Duodenal mucosa (tissue), 2 donors: Measurements from ENCODE around the gene PER2.
A peak's percentile ranks its signal among the peaks of the same experiment; 100 is the strongest.
"Not testable (repeated sequence)": the region's sequence is repeated elsewhere in the genome, so short reads cannot be mapped to it uniquely, and the experiment has no call there.

ENCODE experiments used
- H3K27ac ChIP-seq: one replicate; pipeline ENCODE4 v1.7.0; 2013; ENCODE audit warnings: low read depth, low read length
- H3K27me3 ChIP-seq, 2 donors: one replicate each; pipeline ENCODE4 v1.7.0; 2013; ENCODE audit warnings: low read length in 2 of 2, control low read depth in 1 of 2; ENCODE audit not compliant: insufficient read depth in 2 of 2, control insufficient read depth in 1 of 2
- H3K36me3 ChIP-seq, 2 donors: one replicate each; pipeline ENCODE4 v1.7.0; 2013; ENCODE audit warnings: low read length in 2 of 2, control low read depth in 1 of 2; ENCODE audit not compliant: insufficient read depth in 2 of 2, control insufficient read depth in 1 of 2
- H3K4me1 ChIP-seq, 2 donors: one replicate each; pipeline ENCODE4 v1.7.0; 2013; ENCODE audit warnings: low read length in 2 of 2, control low read depth in 1 of 2; ENCODE audit not compliant: insufficient read depth in 2 of 2, control insufficient read depth in 1 of 2
- H3K4me3 ChIP-seq, 2 donors: one replicate each; pipeline ENCODE4 v1.7.0; 2013; ENCODE audit warnings: low read length in 2 of 2, low read depth in 1 of 2
- H3K9ac ChIP-seq, 2 donors: one replicate each; pipeline ENCODE4 v1.7.0; 2013; ENCODE audit warnings: low read length in 2 of 2, low read depth in 1 of 2
- H3K9me3 ChIP-seq, 2 donors: one replicate each; pipeline ENCODE4 v1.7.0; 2013; ENCODE audit warnings: low read length in 2 of 2, control low read depth in 1 of 2; ENCODE audit not compliant: control insufficient read depth in 1 of 2

PER2 gene

DNA sequence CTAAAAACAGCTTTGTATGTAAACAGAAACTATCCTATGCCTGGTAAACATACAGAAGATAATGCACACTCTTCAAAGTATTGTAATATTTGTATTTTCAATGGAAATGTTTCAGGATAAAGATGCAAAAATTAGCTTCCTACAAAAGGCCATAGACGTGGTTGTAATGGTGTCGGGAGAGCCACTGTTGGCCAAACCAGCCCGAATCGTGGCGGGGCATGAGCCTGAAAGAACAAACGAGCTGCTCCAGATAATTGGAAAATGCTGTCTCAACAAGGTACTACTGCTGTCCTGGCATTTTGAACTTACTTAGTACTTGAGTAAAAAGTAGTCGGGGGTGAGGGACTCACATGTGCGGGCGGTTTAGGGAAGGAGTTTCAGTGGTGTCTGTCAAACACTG lies 37.3 kb upstream of the PER2 start:
- peaks cover 3 to 27% of the 10 kb centered on the region in 2 donors for H3K36me3 ChIP-seq

DNA sequence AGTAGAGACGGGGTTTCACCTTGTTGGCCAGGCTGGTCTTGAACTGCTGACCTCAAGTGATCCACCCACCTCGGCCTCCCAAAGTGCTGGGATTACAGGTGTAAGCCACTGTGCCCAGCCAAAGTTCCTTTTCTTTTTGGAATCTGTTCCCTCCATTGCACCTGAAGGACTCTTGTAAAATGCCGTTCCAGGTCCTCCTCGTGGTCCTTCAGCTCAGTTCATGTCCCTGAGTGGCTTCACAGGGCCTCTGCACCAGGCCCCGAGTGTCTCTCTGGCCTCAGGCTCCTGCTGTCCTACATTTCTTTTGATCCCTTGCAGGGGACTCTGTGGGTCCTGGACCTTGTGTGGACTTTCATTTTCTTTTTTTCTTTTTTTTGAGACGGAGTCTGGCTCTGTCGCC lies 35.8 kb upstream of the PER2 start:
- Histone ChIP-seq H3K4me1 (peaks cover 12 to 21% of the 10 kb centered on the region in 2 donors), H3K36me3 (peaks cover 3 to 14% of the 10 kb centered on the region in 2 donors)
- not testable (repeated sequence) for H3K27ac ChIP-seq, H3K9ac ChIP-seq, H3K27me3 ChIP-seq, H3K4me3 ChIP-seq, H3K9me3 ChIP-seq

More for the DNA sequence above, 37.3 kb upstream of the PER2 start:
- Histone ChIP-seq H3K9me3 (no peaks in the 10 kb centered on the region), H3K27me3 (no peaks in the 10 kb centered on the region), H3K9ac (no peak overlapping the region), H3K4me1 (peaks cover 9 to 14% of the 10 kb centered on the region in 2 donors), H3K4me3 (no peak overlapping the region), H3K27ac (no peak overlapping the region)

DNA sequence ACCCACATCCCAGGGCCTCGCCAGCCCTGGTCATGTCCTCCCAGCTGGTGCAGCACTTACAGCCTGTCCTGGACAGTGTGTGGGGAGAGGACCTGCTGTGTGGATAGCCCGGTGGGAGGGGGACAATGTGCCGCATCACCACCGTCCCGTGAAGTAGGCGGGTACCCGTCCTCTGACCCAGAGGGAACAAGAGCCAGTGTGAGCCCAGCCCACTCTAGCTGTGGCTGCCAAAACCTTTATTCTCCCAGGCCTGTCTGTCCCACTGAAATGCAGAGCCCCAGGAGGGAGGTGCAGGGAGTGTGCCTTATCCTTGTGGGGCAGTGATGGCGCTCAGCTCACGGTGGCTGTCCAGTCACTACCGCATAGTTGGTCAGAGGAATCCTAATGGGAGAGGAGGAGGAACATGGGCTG lies 33.6 kb upstream of the PER2 start:
- H3K9me3 ChIP-seq: no peaks in the 10 kb centered on the region
- no peak overlapping the region for H3K9ac ChIP-seq
- H3K4me3 ChIP-seq: no peak overlapping the region
- peaks cover 0 to 3% of the 10 kb centered on the region in 2 donors for H3K36me3 ChIP-seq
- peaks cover 12 to 21% of the 10 kb centered on the region in 2 donors for H3K4me1 ChIP-seq
- no peak overlapping the region for H3K27ac ChIP-seq
- no peaks in the 10 kb centered on the region for H3K27me3 ChIP-seq

DNA sequence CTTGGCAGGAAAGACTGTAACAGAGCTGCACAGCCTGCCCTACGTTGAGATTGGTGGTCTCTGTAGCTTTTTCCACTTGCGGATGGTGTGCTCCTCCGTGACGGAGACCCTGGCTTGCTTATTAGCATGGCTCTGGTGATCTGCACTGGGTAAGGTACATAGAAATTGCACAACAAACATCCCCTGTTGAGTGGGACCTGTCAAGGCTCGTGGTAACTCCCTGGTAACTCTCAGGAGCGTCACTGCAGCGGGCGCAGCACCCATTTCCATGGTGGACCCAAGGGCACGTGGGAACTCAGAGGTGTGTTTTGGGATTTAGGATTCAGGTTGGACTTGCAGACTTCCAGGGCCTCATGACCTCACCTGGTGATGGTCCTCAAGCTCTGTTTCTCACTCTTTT lies 33.1 kb upstream of the PER2 start:
- no peak overlapping the region for H3K27ac ChIP-seq
- peaks cover 12 to 21% of the 10 kb centered on the region in 2 donors for H3K4me1 ChIP-seq
- H3K36me3 ChIP-seq: peaks cover 0 to 3% of the 10 kb centered on the region in 2 donors
- no peaks in the 10 kb centered on the region for H3K9me3 ChIP-seq
- no peaks in the 10 kb centered on the region for H3K27me3 ChIP-seq
- H3K9ac ChIP-seq: peak overlapping the region; percentile 59 to 60
- H3K4me3 ChIP-seq: peak overlapping the region; percentile 68 to 78

DNA sequence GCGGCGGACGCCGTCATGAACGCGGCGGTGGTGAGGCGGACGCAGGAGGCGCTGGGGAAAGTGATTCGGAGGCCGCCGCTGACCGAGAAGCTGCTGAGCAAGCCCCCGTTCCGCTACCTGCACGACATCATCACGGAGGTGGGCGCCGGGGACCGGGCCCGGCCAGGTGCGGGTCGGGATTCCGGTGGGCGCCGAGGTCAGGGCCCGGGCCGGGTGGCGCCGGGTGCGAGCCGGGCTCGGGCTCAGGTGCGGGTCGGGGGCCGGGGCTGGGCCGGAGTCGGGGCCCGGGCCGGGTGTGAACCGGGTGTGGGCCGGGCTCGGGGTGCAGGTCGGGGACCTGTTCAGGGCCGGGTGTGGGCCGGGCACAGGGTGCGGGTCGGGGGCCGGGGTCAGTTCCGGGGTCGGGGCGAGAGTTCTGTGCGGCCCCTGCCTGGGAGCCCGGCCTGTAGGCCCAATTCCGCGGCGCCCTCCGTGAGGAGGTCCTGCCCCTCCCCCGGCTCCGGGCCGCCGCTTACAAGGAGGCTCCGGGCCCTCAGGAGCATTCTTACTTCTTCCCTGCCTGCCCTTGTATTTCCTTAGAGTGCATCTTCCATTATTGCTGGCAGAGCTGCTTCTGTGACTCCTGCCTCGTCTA lies 32.4 kb upstream of the PER2 start:
- H3K9ac ChIP-seq: peak overlapping the region; percentile 59 to 60
- H3K27me3 ChIP-seq: no peaks in the 10 kb centered on the region
- peaks cover 12 to 21% of the 10 kb centered on the region in 2 donors for H3K4me1 ChIP-seq
- peaks cover 0 to 3% of the 10 kb centered on the region in 2 donors for H3K36me3 ChIP-seq
- peak overlapping the region; percentile 68 to 78 for H3K4me3 ChIP-seq
- no peak overlapping the region for H3K27ac ChIP-seq
- H3K9me3 ChIP-seq: no peaks in the 10 kb centered on the region

DNA sequence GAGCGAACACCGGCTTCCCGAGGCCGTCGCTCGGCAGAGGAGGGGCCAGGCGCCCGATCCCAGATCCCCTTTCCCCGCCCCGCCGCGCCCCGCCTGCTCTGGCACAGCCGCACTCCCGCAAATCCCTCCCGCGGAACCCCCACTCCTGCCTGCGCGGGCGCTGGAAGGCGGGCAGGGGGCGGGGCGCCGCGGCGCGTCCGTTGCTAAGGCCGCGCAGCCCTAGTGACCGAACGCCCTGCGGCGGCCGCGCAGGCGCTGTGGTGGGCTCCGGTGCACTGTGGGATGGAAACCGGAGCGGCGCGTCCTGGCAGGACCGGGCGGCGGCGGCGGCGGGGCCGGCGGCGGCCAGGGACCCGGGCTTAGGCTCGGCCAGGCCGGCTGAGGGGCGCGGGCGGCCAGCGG lies 31.8 kb upstream of the PER2 start, which contains the start of gene TRAF3IP1:
Gene TRAF3IP1, plus strand, starts transcription at position 273 of the 402 bp plus-strand sequence. CDS start 145 bp downstream, outside the sequence.
- H3K4me1 ChIP-seq: peaks cover 12 to 21% of the 10 kb centered on the region in 2 donors
- H3K9me3 ChIP-seq: no peaks in the 10 kb centered on the region
- no peak within 1 kb of the TSS for H3K27ac ChIP-seq
- peak within 1 kb of the TSS; percentile 68 to 78 for H3K4me3 ChIP-seq
- H3K36me3 ChIP-seq: peaks cover 0 to 3% of the 10 kb centered on the region in 2 donors
- H3K9ac ChIP-seq: peak within 1 kb of the TSS; percentile 80 to 87
- no peaks in the 10 kb centered on the region for H3K27me3 ChIP-seq

DNA sequence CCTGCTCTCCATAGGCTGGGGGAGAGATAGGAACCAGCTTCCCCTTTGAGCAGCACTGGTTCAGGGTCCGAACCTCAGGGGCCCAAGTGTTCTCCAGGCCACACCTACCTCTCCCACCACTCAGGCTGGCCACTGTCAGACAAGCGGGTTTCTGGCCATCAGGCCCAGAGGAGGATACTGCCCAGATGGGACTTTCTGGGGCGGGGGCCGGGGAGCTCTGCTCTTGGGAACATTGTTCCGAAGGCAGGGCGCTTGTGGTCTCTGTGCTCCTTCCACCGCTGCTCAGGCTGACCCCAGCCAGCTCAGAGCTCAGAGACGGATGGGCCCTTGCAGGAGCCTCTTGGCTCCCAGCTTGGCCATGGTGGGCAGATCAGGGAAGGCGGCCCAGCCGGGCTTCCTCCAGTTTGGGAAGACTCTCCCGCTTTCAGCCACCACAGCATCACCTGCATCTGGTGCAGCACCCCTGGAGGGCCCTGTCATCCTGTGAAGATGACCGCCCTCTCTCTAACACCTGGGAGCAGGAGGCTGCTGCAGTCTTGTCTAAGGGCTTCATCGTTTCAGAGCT lies 26.7 kb upstream of the PER2 start:
- Histone ChIP-seq H3K4me1 (peaks cover 4 to 7% of the 10 kb centered on the region in 2 donors), H3K9me3 (no peaks in the 10 kb centered on the region), H3K27me3 (no peaks in the 10 kb centered on the region), H3K4me3 (no peak overlapping the region), H3K9ac (no peak overlapping the region), H3K27ac (no peak overlapping the region), H3K36me3 (no peaks in the 10 kb centered on the region)

DNA sequence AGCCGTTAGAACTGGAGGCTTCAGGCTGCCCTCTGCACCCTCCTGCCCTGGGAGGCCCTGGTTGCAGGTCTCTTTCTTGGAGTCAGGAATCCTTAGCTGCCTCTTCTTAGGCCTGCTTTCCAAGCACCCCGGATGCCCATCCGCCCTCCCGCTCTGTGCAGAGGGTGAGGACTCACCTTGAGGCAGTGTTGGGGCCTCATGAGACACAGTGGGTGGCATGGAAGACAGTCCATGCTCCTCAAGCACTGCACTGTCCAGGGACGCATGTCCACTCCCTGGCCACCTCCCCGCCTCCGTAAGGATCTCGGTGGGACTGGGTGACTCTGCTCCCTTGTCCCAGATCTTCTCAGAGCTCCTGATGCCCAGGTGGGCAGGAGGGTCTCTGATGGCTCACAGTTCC lies 26.2 kb upstream of the PER2 start:
- H3K9me3 ChIP-seq: no peaks in the 10 kb centered on the region
- H3K4me3 ChIP-seq: no peak overlapping the region
- peaks cover under 1 to 3% of the 10 kb centered on the region in 2 donors for H3K4me1 ChIP-seq
- no peaks in the 10 kb centered on the region for H3K36me3 ChIP-seq
- no peak overlapping the region for H3K27ac ChIP-seq
- no peak overlapping the region for H3K9ac ChIP-seq
- H3K27me3 ChIP-seq: no peaks in the 10 kb centered on the region

DNA sequence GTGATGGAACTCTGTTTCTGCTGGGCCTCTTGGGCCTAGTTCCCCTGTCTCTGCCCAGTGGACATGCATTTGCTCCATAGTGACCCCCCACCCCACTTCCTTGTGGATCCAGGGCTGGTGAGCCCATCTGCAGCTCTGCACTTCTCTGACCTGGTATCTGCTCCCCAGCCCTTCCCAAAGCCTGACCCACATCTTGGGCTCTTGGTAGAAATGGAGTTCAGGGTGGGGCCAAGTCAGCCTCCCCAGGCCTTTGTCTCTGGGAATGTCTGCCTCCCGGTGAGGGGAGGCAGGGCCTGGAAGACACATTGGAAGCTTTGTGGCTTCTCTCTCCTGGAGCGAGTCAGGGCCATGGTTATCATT lies 25.6 kb upstream of the PER2 start:
- Histone ChIP-seq H3K27ac (no peak overlapping the region), H3K36me3 (no peaks in the 10 kb centered on the region), H3K9ac (no peak overlapping the region), H3K4me3 (no peak overlapping the region), H3K4me1 (no peaks in the 10 kb centered on the region), H3K27me3 (no peaks in the 10 kb centered on the region), H3K9me3 (no peaks in the 10 kb centered on the region)

DNA sequence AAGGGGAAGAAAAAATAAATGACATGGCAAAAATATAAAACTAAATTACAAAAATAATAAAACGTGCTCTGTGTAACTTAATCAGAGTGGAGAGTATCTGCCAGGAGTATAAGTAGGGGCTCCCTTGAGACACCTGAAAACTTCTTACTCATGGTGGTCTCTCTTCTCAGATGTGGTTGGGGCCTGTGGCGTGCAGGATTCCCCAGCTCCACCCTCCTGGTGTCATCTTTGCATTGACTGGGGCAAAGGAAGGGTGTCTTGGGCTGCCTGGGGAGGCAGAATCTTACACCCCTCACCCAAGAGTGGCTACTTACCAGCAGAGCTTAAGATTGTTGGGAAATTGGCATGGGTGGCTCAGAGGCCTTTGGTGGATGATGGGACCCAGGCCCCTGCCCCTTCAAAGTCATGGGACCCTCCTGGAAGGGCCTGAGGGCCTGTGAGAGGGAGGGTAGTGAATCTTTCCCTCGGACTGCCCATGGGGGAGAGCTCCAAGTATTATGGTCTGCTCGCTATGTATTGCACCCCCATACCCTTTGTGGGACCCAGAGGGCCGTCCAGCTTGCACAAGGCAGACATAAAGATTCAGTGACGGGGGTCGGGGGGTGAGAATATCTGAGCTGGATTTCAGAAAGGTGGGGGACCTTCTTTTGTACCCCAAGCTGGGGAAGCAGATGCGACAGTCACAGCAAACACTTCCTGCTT lies 25.0 kb upstream of the PER2 start:
- Histone ChIP-seq H3K9ac (no peak overlapping the region), H3K27ac (no peak overlapping the region), H3K36me3 (no peaks in the 10 kb centered on the region), H3K27me3 (no peaks in the 10 kb centered on the region), H3K9me3 (no peaks in the 10 kb centered on the region), H3K4me1 (no peaks in the 10 kb centered on the region), H3K4me3 (no peak overlapping the region)
